HUES48 (cell line): ENCODE results near the gene EML5.

ENCODE experiments used
- H3K27ac ChIP-seq: one replicate; pipeline ENCODE4 v1.7.0; 2013; ENCODE audit warnings: low read depth, low read length, inconsistent platforms
- H3K27me3 ChIP-seq: 2 replicates; pipeline ENCODE4 v1.6.1; 2013; ENCODE audit warnings: mild to moderate bottlenecking, low read length; ENCODE audit not compliant: control insufficient read depth, insufficient read depth
- H3K36me3 ChIP-seq: 2 replicates; pipeline ENCODE4 v1.6.1; 2013; ENCODE audit warnings: low read length; ENCODE audit not compliant: control insufficient read depth, insufficient read depth
- H3K4me1 ChIP-seq: 2 replicates; pipeline ENCODE4 v1.6.1; 2013; ENCODE audit warnings: mild to moderate bottlenecking, low read length; ENCODE audit not compliant: control insufficient read depth, insufficient read depth
- H3K4me3 ChIP-seq: 2 replicates; pipeline ENCODE4 v1.5.1; 2013; ENCODE audit warnings: mild to moderate bottlenecking, low read depth, low read length
- H3K9ac ChIP-seq: 2 replicates; pipeline ENCODE4 v1.6.1; 2013; ENCODE audit warnings: mild to moderate bottlenecking, low read depth, low read length, moderate library complexity
- H3K9me3 ChIP-seq: 2 replicates; pipeline ENCODE4 v1.6.1; 2013; ENCODE audit warnings: low read length; ENCODE audit not compliant: control insufficient read depth, insufficient read depth

Gene EML5

GRCh38 chr14:88668448-88669116 lies 124.2 kb downstream of the EML5 start:
- no peak overlapping the region for H3K9ac ChIP-seq
- no peak overlapping the region for H3K27ac ChIP-seq
- H3K4me1 ChIP-seq: no peaks in the 10 kb centered on the region
- H3K36me3 ChIP-seq: no peaks in the 10 kb centered on the region
- no peaks in the 10 kb centered on the region for H3K9me3 ChIP-seq
- no peak overlapping the region for H3K4me3 ChIP-seq
- no peaks in the 10 kb centered on the region for H3K27me3 ChIP-seq

- no peaks in the 10 kb centered on the region for H3K4me1 ChIP-seq
- H3K9ac ChIP-seq: no peak overlapping the region
- no peak overlapping the region for H3K27ac ChIP-seq
- H3K27me3 ChIP-seq: no peaks in the 10 kb centered on the region
- no peaks in the 10 kb centered on the region for H3K36me3 ChIP-seq
- no peak overlapping the region for H3K4me3 ChIP-seq
- H3K9me3 ChIP-seq: no peaks in the 10 kb centered on the region
These were observed 125.0 kb downstream of the EML5 start for GRCh38 chr14:88667555-88668273.

DNA sequence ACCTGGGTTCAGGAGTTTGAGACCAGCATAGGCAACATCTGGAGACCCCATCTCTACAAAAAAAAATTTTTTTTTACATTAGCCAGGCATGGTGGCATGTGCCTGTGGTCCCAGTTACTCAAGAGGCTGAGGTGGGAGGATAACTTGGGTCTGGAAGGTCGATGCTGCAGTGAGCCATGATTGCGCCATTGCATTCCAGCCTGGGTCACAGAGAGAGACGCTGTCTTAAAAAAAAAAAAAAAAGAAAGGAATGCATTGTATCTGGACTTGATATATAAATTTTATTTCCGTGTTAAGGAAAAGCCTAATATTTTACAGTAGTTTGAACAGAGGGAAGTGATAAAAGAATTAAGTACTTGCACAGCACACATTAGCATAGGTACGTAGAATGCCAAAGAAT lies 132.7 kb downstream of the EML5 start:
- H3K27me3 ChIP-seq: no peaks in the 10 kb centered on the region
- H3K36me3 ChIP-seq: no peaks in the 10 kb centered on the region
- H3K9me3 ChIP-seq: no peaks in the 10 kb centered on the region
- H3K4me3 ChIP-seq: no peak overlapping the region
- no peak overlapping the region for H3K27ac ChIP-seq
- H3K9ac ChIP-seq: no peak overlapping the region
- no peaks in the 10 kb centered on the region for H3K4me1 ChIP-seq

- H3K9ac ChIP-seq: no peak overlapping the region
- no peaks in the 10 kb centered on the region for H3K36me3 ChIP-seq
- H3K4me3 ChIP-seq: no peak overlapping the region
- no peak overlapping the region for H3K27ac ChIP-seq
- no peaks in the 10 kb centered on the region for H3K27me3 ChIP-seq
- H3K9me3 ChIP-seq: no peaks in the 10 kb centered on the region
- H3K4me1 ChIP-seq: no peaks in the 10 kb centered on the region
These were observed 153.5 kb downstream of the EML5 start for GRCh38 chr14:88639221-88639620.

DNA sequence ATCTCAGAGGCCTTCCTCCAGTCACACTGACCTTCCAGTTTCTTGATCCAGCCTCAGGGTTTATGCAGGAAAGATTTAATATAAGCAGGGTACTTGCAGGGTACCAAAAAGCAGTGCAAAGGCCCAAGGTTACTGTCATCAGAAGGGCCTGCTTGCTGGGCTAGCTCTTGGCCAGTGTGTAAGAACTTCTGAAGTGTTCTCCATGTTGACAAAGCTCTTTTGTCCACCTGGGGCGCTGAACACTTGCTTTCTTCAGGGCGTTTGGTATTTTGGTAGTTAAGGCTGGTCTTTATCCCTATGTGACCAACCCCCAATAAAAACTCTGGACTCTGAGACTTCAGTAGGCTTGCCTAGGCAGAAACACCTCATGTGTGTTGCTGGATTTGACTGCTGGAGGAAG lies 160.2 kb downstream of the EML5 start:
- Histone ChIP-seq H3K9me3 (no peaks in the 10 kb centered on the region), H3K4me1 (0 out of 2 replicates have a peak, but pooled peaks cover 2% of the 10 kb centered on the region), H3K4me3 (no peak overlapping the region), H3K27ac (no peak overlapping the region), H3K36me3 (no peaks in the 10 kb centered on the region), H3K27me3 (no peaks in the 10 kb centered on the region), H3K9ac (no peak overlapping the region)

DNA sequence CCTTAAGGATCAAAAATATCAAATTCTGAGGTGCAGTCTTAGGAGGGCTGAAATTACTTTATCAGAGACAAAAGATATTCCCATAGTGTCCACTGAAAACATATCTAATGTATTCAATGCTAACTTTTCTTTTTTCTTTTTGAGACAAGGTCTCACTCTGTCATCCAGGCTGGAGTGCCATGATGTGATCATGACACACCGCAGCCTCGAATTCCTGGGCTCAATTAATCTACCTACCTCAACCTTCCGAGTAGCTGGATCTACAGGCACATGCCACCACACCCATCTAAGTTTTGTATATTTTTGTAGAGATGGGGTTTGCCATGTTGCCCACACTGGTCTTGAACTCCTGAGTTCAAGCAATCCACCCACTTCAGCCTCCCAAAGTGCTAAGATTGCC lies 161.7 kb downstream of the EML5 start:
- no peaks in the 10 kb centered on the region for H3K27me3 ChIP-seq
- no peak overlapping the region for H3K4me3 ChIP-seq
- H3K36me3 ChIP-seq: no peaks in the 10 kb centered on the region
- H3K9ac ChIP-seq: no peak overlapping the region
- no peaks in the 10 kb centered on the region for H3K9me3 ChIP-seq
- H3K4me1 ChIP-seq: 0 out of 2 replicates have a peak, but pooled peaks cover 2% of the 10 kb centered on the region
- H3K27ac ChIP-seq: no peak overlapping the region

- H3K9me3 ChIP-seq: no peaks in the 10 kb centered on the region
- no peak overlapping the region for H3K9ac ChIP-seq
- H3K27ac ChIP-seq: no peak overlapping the region
- H3K4me3 ChIP-seq: no peak overlapping the region
- H3K36me3 ChIP-seq: no peaks in the 10 kb centered on the region
- 0 out of 2 replicates have a peak, but pooled peaks cover 2% of the 10 kb centered on the region for H3K4me1 ChIP-seq
- no peaks in the 10 kb centered on the region for H3K27me3 ChIP-seq
These were observed 162.2 kb downstream of the EML5 start for GRCh38 chr14:88630565-88630964.

- Histone ChIP-seq H3K27ac (no peak overlapping the region), H3K4me1 (0 out of 2 replicates have a peak, but pooled peaks cover 2% of the 10 kb centered on the region), H3K9ac (no peak overlapping the region), H3K27me3 (no peaks in the 10 kb centered on the region), H3K36me3 (no peaks in the 10 kb centered on the region), H3K4me3 (no peak overlapping the region), H3K9me3 (no peaks in the 10 kb centered on the region)
These were observed 164.3 kb downstream of the EML5 start for GRCh38 chr14:88628462-88628861.

DNA sequence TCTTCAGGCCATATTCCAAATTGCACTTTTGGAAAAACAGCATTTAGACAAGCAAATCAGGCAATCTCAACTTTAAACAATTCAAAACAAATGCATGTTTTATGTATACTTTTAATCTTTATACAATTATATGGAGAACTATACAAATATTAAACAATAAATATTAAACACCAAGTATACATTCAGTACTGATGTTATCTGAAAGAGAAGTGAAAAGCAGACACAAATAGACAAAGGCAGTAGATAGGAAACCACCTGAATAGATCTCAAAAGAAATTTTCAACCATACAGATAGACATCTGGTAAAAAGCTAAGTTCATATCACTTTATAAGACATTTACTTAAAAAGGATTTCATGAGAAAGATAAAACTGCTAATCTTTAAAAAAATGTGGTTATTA lies 164.7 kb downstream of the EML5 start:
- Histone ChIP-seq H3K27ac (no peak overlapping the region), H3K4me3 (no peak overlapping the region), H3K4me1 (0 out of 2 replicates have a peak, but pooled peaks cover 2% of the 10 kb centered on the region), H3K27me3 (no peaks in the 10 kb centered on the region), H3K36me3 (no peaks in the 10 kb centered on the region), H3K9ac (no peak overlapping the region), H3K9me3 (no peaks in the 10 kb centered on the region)

DNA sequence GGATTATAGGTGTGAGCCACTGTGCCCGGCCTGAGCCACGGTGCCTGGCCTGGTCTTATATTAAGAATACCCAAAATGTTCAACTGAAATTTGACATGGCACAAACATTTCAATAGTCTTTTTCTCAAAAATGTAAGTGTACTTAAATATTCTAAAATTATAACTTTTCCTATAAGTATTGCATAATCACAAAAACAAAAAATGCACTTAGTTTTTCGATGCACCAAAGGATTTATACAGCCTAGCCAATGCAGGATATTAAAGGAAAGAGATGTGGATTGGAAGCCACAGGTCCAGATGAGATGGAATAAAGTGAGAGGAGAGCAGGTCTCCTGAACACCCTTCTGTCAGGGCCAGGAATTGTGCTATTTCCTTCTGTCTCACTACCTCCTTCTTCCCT lies 167.1 kb downstream of the EML5 start:
- no peak overlapping the region for H3K4me3 ChIP-seq
- H3K4me1 ChIP-seq: 0 out of 2 replicates have a peak, but pooled peaks cover 1% of the 10 kb centered on the region
- no peaks in the 10 kb centered on the region for H3K27me3 ChIP-seq
- no peaks in the 10 kb centered on the region for H3K9me3 ChIP-seq
- H3K27ac ChIP-seq: no peak overlapping the region
- H3K36me3 ChIP-seq: no peaks in the 10 kb centered on the region
- no peak overlapping the region for H3K9ac ChIP-seq

GRCh38 chr14:88621100-88621499 lies 171.7 kb downstream of the EML5 start:
- no peak overlapping the region for H3K9ac ChIP-seq
- no peak overlapping the region for H3K27ac ChIP-seq
- peaks cover 13% of the 10 kb centered on the region for H3K4me1 ChIP-seq
- H3K36me3 ChIP-seq: no peaks in the 10 kb centered on the region
- H3K9me3 ChIP-seq: no peaks in the 10 kb centered on the region
- H3K4me3 ChIP-seq: no peak overlapping the region
- no peaks in the 10 kb centered on the region for H3K27me3 ChIP-seq
